HepG2 (cell line): ENCODE results near the gene KCNAB2. TPM values are rescaled to one million over a fixed set of nuclear protein-coding genes. Genes with fewer than 3 reads are reported as not detected.
A peak's percentile ranks its signal among the peaks of the same experiment; 100 is the strongest.

Experiments
- ATAC-seq: fragments of 200-7000 bp; cut with Tn5 transposase; 3 replicates; pipeline ENCODE4 v1.9.1; 2020; ENCODE audit warnings: mild to moderate bottlenecking, moderate library complexity
- BruUV-seq: library from RNA; stranded (reverse); fragments of 400-500 nt; replicated peaks from 2 replicates; lab custom pipeline; 2021; lab: Mats Ljungman, UMichigan
- CTCF ChIA-PET: fragments of 300-600 bp; formaldehyde crosslinking; extraction: SDS; loops from one replicate; lab custom pipeline; 2021; ENCODE audit warnings: low total read pairs, inconsistent platforms, low intra/inter-chr PET ratio; lab: Yijun Ruan, JAX
- POLR2A ChIA-PET: fragments of 350-600 bp; sonication (Branson Sonifier 250); formaldehyde crosslinking; loops from one replicate; lab custom pipeline; 2020; ENCODE audit warnings: antibody characterized with exemption, inconsistent platforms; lab: Yijun Ruan, JAX
- DNase-seq: peaks from one replicate; pipeline ENCODE4 v3.0.0-alpha.2; 2015; ENCODE audit warnings: low spot score
- FAIRE-seq: peaks from 3 replicates; lab custom pipeline; 2011; peaks lifted over from hg19 to GRCh38; lab: Jason Lieb, UNC
- H2AFZ ChIP-seq: one replicate; pipeline ENCODE4 v1.6.1; 2011; ENCODE audit warnings: low read length, inconsistent platforms
- H3K27ac ChIP-seq: fragments of 300-600 bp; 3 replicates; pipeline ENCODE4 v1.8.0; 2011; ENCODE audit warnings: mixed run types, mild to moderate bottlenecking, mixed read lengths, low read length, inconsistent platforms; ENCODE audit not compliant: insufficient read depth; ENCODE audit errors: extremely low read length
- H3K27me3 ChIP-seq, 2 experiments: fragments of 200-600 bp in 1 of 2; 2 replicates in 1 of 2; 3 replicates in 1 of 2; pipeline versions ENCODE4 v1.6.0 to v1.8.0; 2011; ENCODE audit warnings: low read length in 2 of 2, mild to moderate bottlenecking in 2 of 2, moderate library complexity in 2 of 2, inconsistent platforms in 1 of 2; ENCODE audit not compliant: insufficient read depth in 2 of 2, control insufficient read depth in 1 of 2
- H3K36me3 ChIP-seq, 2 experiments: fragments of 200-600 bp in 1 of 2; replicated peaks in 1 of 2; 2 replicates in 1 of 2; 3 replicates in 1 of 2; pipeline versions ENCODE4 v1.5.1 to v1.8.0; 2011; ENCODE audit warnings: low read length in 2 of 2, inconsistent platforms in 1 of 2; ENCODE audit not compliant: insufficient read depth in 2 of 2, control insufficient read depth in 1 of 2
- H3K4me1 ChIP-seq: 2 replicates; pipeline ENCODE4 v1.5.1; 2012; ENCODE audit warnings: low read length, inconsistent platforms; ENCODE audit not compliant: insufficient read depth
- H3K4me2 ChIP-seq: 2 replicates; pipeline ENCODE4 v1.6.0; 2011; ENCODE audit warnings: low read depth, low read length, inconsistent platforms
- H3K4me3 ChIP-seq, 3 experiments: fragments of 200-600 bp in 1 of 3; sonication (generic), shearing (Covaris generic) in 1 of 3; replicated peaks in 1 of 3; 2 replicates each; pipeline ENCODE4 v1.5.1; 2011 to 2016; ENCODE audit warnings: low read length in 3 of 3, inconsistent platforms in 2 of 3, low read depth in 2 of 3, mild to moderate bottlenecking in 2 of 3, control low read depth in 1 of 3, mixed read lengths in 1 of 3; ENCODE audit not compliant: insufficient read depth in 1 of 3
- H3K79me2 ChIP-seq: one replicate; pipeline ENCODE4 v1.6.1; 2011; ENCODE audit warnings: low read length, inconsistent platforms; ENCODE audit not compliant: insufficient read depth
- H3K9ac ChIP-seq: 2 replicates; pipeline ENCODE4 v1.6.0; 2011; ENCODE audit warnings: mild to moderate bottlenecking, low read depth, low read length, inconsistent platforms; ENCODE audit not compliant: insufficient read depth
- H3K9me3 ChIP-seq: 2 replicates; pipeline ENCODE4 v1.5.1; 2012; ENCODE audit warnings: mild to moderate bottlenecking, low read length
- H4K20me1 ChIP-seq: 2 replicates; pipeline ENCODE4 v1.6.0; 2011; ENCODE audit warnings: inconsistent platforms, mild to moderate bottlenecking, low read length, moderate library complexity; ENCODE audit not compliant: insufficient read depth
- BHLHE40 ChIP-seq: IDR thresholded peaks from 2 replicates; pipeline ENCODE4 v1.6.1; 2011; ENCODE audit warnings: low read length, improper control_type of control experiment
- CBX5 ChIP-seq: sonication (generic); formaldehyde crosslinking; IDR thresholded peaks from 2 replicates; pipeline ENCODE4 v1.4.0; 2020; ENCODE audit warnings: missing genetic modification reagents, borderline replicate concordance
- FOXK1 ChIP-seq: sonication (generic); formaldehyde crosslinking; IDR thresholded peaks from 2 replicates; pipeline ENCODE4 v1.4.0; 2020; ENCODE audit warnings: low read depth, missing genetic modification reagents, borderline replicate concordance
- HBP1 ChIP-seq: IDR thresholded peaks from 2 replicates; pipeline ENCODE4 v1.6.1; 2016; ENCODE audit warnings: low read depth, control low read depth
- HMG20A ChIP-seq: IDR thresholded peaks from 2 replicates; pipeline ENCODE4 v1.6.1; 2016; ENCODE audit warnings: borderline replicate concordance
- HOXA9 ChIP-seq: sonication (generic); formaldehyde crosslinking; IDR thresholded peaks from 2 replicates; pipeline ENCODE4 v1.8.1; 2022; ENCODE audit warnings: missing genetic modification reagents, mild to moderate bottlenecking, moderate library complexity, borderline replicate concordance
- MAX ChIP-seq: IDR thresholded peaks from 2 replicates; pipeline ENCODE4 v1.6.1; 2012; ENCODE audit warnings: inconsistent platforms
- MEF2D ChIP-seq: sonication (generic); formaldehyde crosslinking; IDR thresholded peaks from 2 replicates; pipeline ENCODE4 v1.5.1; 2020; ENCODE audit warnings: mild to moderate bottlenecking, missing genetic modification reagents
- MIXL1 ChIP-seq: IDR thresholded peaks from 2 replicates; pipeline ENCODE4 v1.6.1; 2016
- PHF21A ChIP-seq: sonication (generic); formaldehyde crosslinking; IDR thresholded peaks from 2 replicates; pipeline ENCODE4 v1.5.0; 2020; ENCODE audit warnings: mild to moderate bottlenecking, missing genetic modification reagents
- PHF5A ChIP-seq: IDR thresholded peaks from one replicate; pipeline ENCODE4 v1.6.1; 2018; ENCODE audit warnings: low read depth, missing genetic modification reagents; ENCODE audit not compliant: unreplicated experiment
- REST ChIP-seq, 2 experiments: IDR thresholded peaks; 2 replicates each; pipeline ENCODE4 v1.6.1; 2011 to 2012; ENCODE audit warnings: low read length in 2 of 2, borderline replicate concordance in 1 of 2, low read depth in 1 of 2, mild to moderate bottlenecking in 1 of 2, moderate library complexity in 1 of 2
- SATB2 ChIP-seq: sonication (generic); formaldehyde crosslinking; IDR thresholded peaks from 2 replicates; pipeline ENCODE4 v1.5.0; 2020; ENCODE audit warnings: missing genetic modification reagents
- TFDP1 ChIP-seq: IDR thresholded peaks from 2 replicates; pipeline ENCODE4 v1.6.1; 2016; ENCODE audit warnings: missing compliant biosample characterization, missing genetic modification reagents, borderline replicate concordance
- U2AF1 ChIP-seq: fragments of 200-400 bp; formaldehyde crosslinking; optimal IDR thresholded peaks from 2 replicates; pipeline ENCODE3; 2017; ENCODE audit warnings: mild to moderate bottlenecking, low read depth, low read length
- ZFP82 ChIP-seq: sonication (generic); formaldehyde crosslinking; IDR thresholded peaks from 2 replicates; pipeline ENCODE4 v1.5.1; 2020; ENCODE audit warnings: mild to moderate bottlenecking, missing genetic modification reagents, borderline replicate concordance
- ZNF234 ChIP-seq: sonication (generic); formaldehyde crosslinking; conservative IDR thresholded peaks from 2 replicates; pipeline ENCODE4 v1.5.1; 2020; ENCODE audit warnings: mild to moderate bottlenecking, missing genetic modification reagents
- ZNF468 ChIP-seq: sonication (generic); formaldehyde crosslinking; IDR thresholded peaks from 2 replicates; pipeline ENCODE4 v1.8.0; 2022; ENCODE audit warnings: mild to moderate bottlenecking, moderate library complexity, missing genetic modification reagents
- WGBS: methylation state at CpG from one replicate; pipeline ENCODE4 v1.1.6; 2017; ENCODE audit warnings: low lambda C conversion rate; 5-methylcytosine and 5-hydroxymethylcytosine counted together
- in situ Hi-C: cut with HindIII; loops from 2 replicates; pipeline ENCODE4 v1.10.0; 2017; ENCODE audit warnings: low pct_unique_long_range_greater_than_20kb; ENCODE audit not compliant: extremely low pct_ligation_motif_present
- intact Hi-C: fragments of 100-400 bp; cut with micrococcal nuclease; formaldehyde crosslinking; loops from one replicate; pipeline ENCODE4 v1.10.0; 2022; ENCODE audit not compliant: unreplicated experiment
- polyA plus RNA-seq, 8 experiments: library from polyadenylated mRNA; depleted of rRNA in 3 of 8; stranded (reverse) in 7 of 8; unstranded in 1 of 8; fragments of >200 nt; fragmentation: Illumina TruSeq in 4 of 8; extraction: Trizol in 4 of 8; gene quantifications; 2 replicates each; pipeline versions ENCODE4 v1.2.1 to v1.2.3, GENCODE V29; 2011 to 2016; ENCODE audit warnings: low read depth in 4 of 8, missing spikeins in 1 of 8, mixed read lengths in 1 of 8; ENCODE audit not compliant: insufficient read depth in 1 of 8
- total RNA-seq, 5 experiments: library from RNA; depleted of rRNA; stranded (reverse); fragments of >200 nt; fragmentation: Illumina TruSeq; extraction: Trizol; gene quantifications; 2 replicates each; pipeline ENCODE4 v1.2.3, GENCODE V29; 2016; ENCODE audit warnings: low read depth in 1 of 5

Gene KCNAB2
- total and polyA plus RNA-seq, 2 of the 13 experiments (the other 11 are each of a cell fraction or from before 2014, with no cell fraction given), result 6.2 to 8.8 TPM

GRCh38 chr1:6124341-6124740 lies 78.7 kb downstream of the KCNAB2 start:
- TF ChIP-seq CBX5 (CRISPR knock-in tag), result no peak
- TF ChIP-seq HMG20A (CRISPR knock-in tag), result no peak
- TF ChIP-seq MAX, result 0 out of 2 replicates have a peak, but pooled peaks have one; percentile 36
- TF ChIP-seq FOXK1 (CRISPR knock-in tag), result no peak
- TF ChIP-seq PHF5A, result no peak
- TF ChIP-seq MIXL1 (CRISPR knock-in tag), result no peak
- no peak for TF ChIP-seq ZFP82 (CRISPR knock-in tag)
- TF ChIP-seq U2AF1, result no peak
- TF ChIP-seq PHF21A (CRISPR knock-in tag), result no peak
- TF ChIP-seq TFDP1 (CRISPR knock-in tag), result 0 out of 2 replicates have a peak, but pooled peaks have one; percentile 23
- no peak for TF ChIP-seq ZNF234 (CRISPR knock-in tag)
- no peak for TF ChIP-seq MEF2D (CRISPR knock-in tag)
- TF ChIP-seq HOXA9 (CRISPR knock-in tag), result no peak
- TF ChIP-seq REST (IDR thresholded peaks at IDR 0.05; ENCODE audit: borderline replicate concordance in 1 of 2, low read depth in 1 of 2, low read length in 2 of 2), result no peak
- no peak for TF ChIP-seq ZNF468
- no peak for TF ChIP-seq SATB2 (CRISPR knock-in tag)
- TF ChIP-seq BHLHE40, result peak; percentile 89
- TF ChIP-seq HBP1 (CRISPR knock-in tag), result no peak

More at GRCh38 chr1:6124341-6124740, 78.7 kb downstream of the KCNAB2 start:
- Histone ChIP-seq H3K4me1 (peaks cover 23% of the 10 kb centered on the region), H3K9ac (no peak overlapping the region), H3K79me2 (no peaks in the 10 kb centered on the region), H2AFZ (no peak overlapping the region), H3K27ac (no peak overlapping the region), H3K4me3 (no peak overlapping the region), H3K4me2 (peak overlapping the region; percentile 32; the same call in 1 of the 2 replicates), H3K9me3 (no peaks in the 10 kb centered on the region), H4K20me1 (no peaks in the 10 kb centered on the region), H3K27me3 (peaks cover 1 to 22% of the 10 kb centered on the region in 2 experiments; a peak in 3 of 5 replicates), H3K36me3 (no peaks in the 10 kb centered on the region)
- ATAC-seq, result no peak
- intact Hi-C loops (no loop called here), in situ Hi-C loops (no loop called here)
- ChIA-PET CTCF (no interaction called here), POLR2A (no interaction called here)
- BruUV-seq, result no TSS peak
- no peak for FAIRE-seq
- DNase-seq, result no peak
- WGBS, result no CpG with 5 or more reads among the region's 12 CpGs
